Liver (tissue), 9 donors: ENCODE data around the gene ACSM6. TPM values are rescaled to one million over a fixed set of nuclear protein-coding genes. Genes with fewer than 3 reads are reported as not detected.

Source experiments
- DNase-seq: peaks from one replicate; pipeline ENCODE4 v3.0.0-alpha.2; 2017; ENCODE audit warnings: low spot score
- H3K27ac ChIP-seq, 2 donors: one replicate each; pipeline ENCODE4 v1.7.0; 2013; ENCODE audit warnings: inconsistent platforms in 2 of 2, low read length in 2 of 2, control low read depth in 1 of 2, low read depth in 1 of 2, mild to moderate bottlenecking in 1 of 2
- H3K27me3 ChIP-seq, 4 donors: one replicate each; pipeline versions ENCODE4 v1.6.1 to v1.7.0; 2013; ENCODE audit warnings: low read length in 3 of 4, inconsistent platforms in 1 of 4, mild to moderate bottlenecking in 1 of 4, moderate library complexity in 1 of 4; ENCODE audit not compliant: control insufficient read depth in 4 of 4, insufficient read depth in 4 of 4
- H3K36me3 ChIP-seq, 4 donors: one replicate each; pipeline versions ENCODE4 v1.6.1 to v1.7.0; 2013; ENCODE audit warnings: low read length in 3 of 4, mild to moderate bottlenecking in 3 of 4, low read depth in 1 of 4, moderate library complexity in 1 of 4; ENCODE audit not compliant: control insufficient read depth in 4 of 4, insufficient read depth in 3 of 4
- H3K4me1 ChIP-seq, 4 donors: one replicate each; pipeline versions ENCODE4 v1.6.1 to v1.7.0; 2013; ENCODE audit warnings: low read length in 3 of 4, mild to moderate bottlenecking in 3 of 4, moderate library complexity in 1 of 4; ENCODE audit not compliant: control insufficient read depth in 4 of 4, insufficient read depth in 4 of 4
- H3K4me3 ChIP-seq, 3 donors: one replicate each; pipeline versions ENCODE4 v1.6.1 to v1.7.0; 2013; ENCODE audit warnings: low read length in 3 of 3, control low read depth in 1 of 3, low read depth in 1 of 3, mild to moderate bottlenecking in 1 of 3
- H3K9ac ChIP-seq, 2 donors: one replicate each; pipeline ENCODE4 v1.7.0; 2013; ENCODE audit warnings: low read length in 2 of 2, mild to moderate bottlenecking in 2 of 2, moderate library complexity in 2 of 2, control low read depth in 1 of 2, low read depth in 1 of 2
- H3K9me3 ChIP-seq, 4 donors: one replicate each; pipeline versions ENCODE4 v1.6.1 to v1.7.0; 2013; ENCODE audit warnings: low read length in 3 of 4; ENCODE audit not compliant: control insufficient read depth in 4 of 4
- CTCF ChIP-seq: fragments of 150-350 bp; IDR thresholded peaks from 2 replicates; pipeline ENCODE4 v1.5.1; 2017; ENCODE audit warnings: improper control_type of control experiment, low read depth, low read length; ENCODE audit not compliant: missing input control
- EGR1 ChIP-seq, 2 donors: IDR thresholded peaks; 2 replicates each; pipeline ENCODE4 v1.6.1; 2016 to 2018; ENCODE audit warnings: antibody characterized with exemption in 2 of 2, low read depth in 2 of 2
- FOXA1 ChIP-seq: IDR thresholded peaks from 2 replicates; pipeline ENCODE4 v1.6.1; 2016; ENCODE audit warnings: antibody characterized with exemption
- GABPA ChIP-seq, 2 donors: IDR thresholded peaks in 1 of 2; conservative IDR thresholded peaks in 1 of 2; 2 replicates each; pipeline ENCODE4 v1.6.1; 2016; ENCODE audit warnings: antibody characterized with exemption in 2 of 2, mild to moderate bottlenecking in 1 of 2, moderate library complexity in 1 of 2
- HNF4G ChIP-seq: IDR thresholded peaks from 2 replicates; pipeline ENCODE4 v1.6.1; 2016; ENCODE audit warnings: antibody characterized with exemption
- JUND ChIP-seq, 2 donors: IDR thresholded peaks; 2 replicates each; pipeline ENCODE4 v1.6.1; 2016; ENCODE audit warnings: antibody characterized with exemption in 2 of 2
- MAX ChIP-seq: IDR thresholded peaks from 2 replicates; pipeline ENCODE4 v1.6.1; 2016; ENCODE audit warnings: antibody characterized with exemption
- NR2F2 ChIP-seq: IDR thresholded peaks from 2 replicates; pipeline ENCODE4 v1.6.1; 2016; ENCODE audit warnings: antibody characterized with exemption
- RAD21 ChIP-seq, 2 donors: IDR thresholded peaks; 2 replicates each; pipeline ENCODE4 v1.6.1; 2016; ENCODE audit warnings: antibody characterized with exemption in 2 of 2, mild to moderate bottlenecking in 2 of 2
- RXRA ChIP-seq, 2 donors: IDR thresholded peaks; 2 replicates each; pipeline ENCODE4 v1.6.1; 2017 to 2018; ENCODE audit warnings: antibody characterized with exemption in 2 of 2, mild to moderate bottlenecking in 1 of 2
- YY1 ChIP-seq: IDR thresholded peaks from 2 replicates; pipeline ENCODE4 v1.6.1; 2016; ENCODE audit warnings: antibody characterized with exemption, mild to moderate bottlenecking
- ZBTB33 ChIP-seq: IDR thresholded peaks from 2 replicates; pipeline ENCODE4 v1.6.1; 2016; ENCODE audit warnings: antibody characterized with exemption
- WGBS: extraction: QIAGEN DNeasy Blood & Tissue Kit; methylation state at CpG from one replicate; pipeline ENCODE4 v1.1.7; 2013; 5-methylcytosine and 5-hydroxymethylcytosine counted together
- polyA plus RNA-seq, 2 donors: library from polyadenylated mRNA; stranded (reverse) in 1 of 2; unstranded in 1 of 2; fragments of 200-250 nt in 1 of 2; fragments of >200 nt in 1 of 2; fragmentation: Nextera tagmentation in 1 of 2; extraction: Ambion mirVana in 1 of 2; gene quantifications; one replicate each; pipeline versions ENCODE4 v1.2.1 to v1.2.3, GENCODE V29; 2013 to 2015
- total RNA-seq, 2 donors: library from RNA; depleted of rRNA; stranded (reverse); fragments of >200 nt; gene quantifications; one replicate each; pipeline ENCODE4 v1.2.3, GENCODE V29; 2014
- donor health status: healthy.
- donor health status: healthy.
- donor health status: healthy.
- donor health status: healthy.
- donor health status: healthy.

Gene ACSM6
- total and polyA plus RNA-seq, 4 donors, result not detected

GRCh38 chr10:95171336-95171735 is 22.7 kb upstream of the ACSM6 start:
- no peak overlapping the region for H3K4me3 ChIP-seq
- H3K27ac ChIP-seq, result no peak overlapping the region
- H3K9ac ChIP-seq, result no peak overlapping the region
- no peaks in the 10 kb centered on the region for H3K36me3 ChIP-seq
- whole genome bisulfite sequencing, result 58% methylated on average over 3 of the region's 3 CpGs
- DNase-seq, result no peak
- H3K9me3 ChIP-seq, result no peaks in the 10 kb centered on the region
- H3K27me3 ChIP-seq, result no peaks in the 10 kb centered on the region
- TF ChIP-seq FOXA1 (no peak), CTCF (no peak), GABPA (IDR thresholded peaks at IDR 0.05 in 1 of 2, conservative IDR thresholded peaks at IDR 0.05 in 1 of 2) (no peak), JUND (IDR thresholded peaks at IDR 0.05) (no peak), ZBTB33 (no peak), EGR1 (IDR thresholded peaks at IDR 0.05; ENCODE audit: low read depth in 2 of 2) (no peak), RXRA (IDR thresholded peaks at IDR 0.05) (no peak)
- peaks cover 0 to 5% (median 0%) of the 10 kb centered on the region in 4 donors for H3K4me1 ChIP-seq

GRCh38 chr10:95172851-95173250 is 21.2 kb upstream of the ACSM6 start:
- no peaks in the 10 kb centered on the region for H3K36me3 ChIP-seq
- H3K27ac ChIP-seq, result no peak overlapping the region
- H3K9me3 ChIP-seq, result no peaks in the 10 kb centered on the region
- DNase-seq, result no peak
- no peaks in the 10 kb centered on the region for H3K27me3 ChIP-seq
- H3K4me1 ChIP-seq, result peaks cover 2 to 12% (median 3%) of the 10 kb centered on the region in 4 donors
- no peak overlapping the region for H3K9ac ChIP-seq
- WGBS, result 90% methylated on average over 1 of the region's 1 CpG
- TF ChIP-seq ZBTB33 (no peak), GABPA (IDR thresholded peaks at IDR 0.05 in 1 of 2, conservative IDR thresholded peaks at IDR 0.05 in 1 of 2) (no peak), RAD21 (IDR thresholded peaks at IDR 0.05) (no peak), NR2F2 (no peak), MAX (no peak), HNF4G (no peak), YY1 (no peak), FOXA1 (no peak), RXRA (IDR thresholded peaks at IDR 0.05) (no peak), EGR1 (IDR thresholded peaks at IDR 0.05; ENCODE audit: low read depth in 2 of 2) (no peak)
- H3K4me3 ChIP-seq, result no peak overlapping the region

GRCh38 chr10:95176101-95176500 is 17.9 kb upstream of the ACSM6 start:
- Histone ChIP-seq H3K4me3 (no peak overlapping the region), H3K9ac (no peak overlapping the region), H3K27me3 (no peaks in the 10 kb centered on the region), H3K4me1 (peaks cover 2 to 24% (median 14%) of the 10 kb centered on the region in 4 donors), H3K36me3 (no peaks in the 10 kb centered on the region), H3K9me3 (no peaks in the 10 kb centered on the region), H3K27ac (no peak overlapping the region)
- over 99% methylated on average over 2 of the region's 2 CpGs for WGBS
- TF ChIP-seq RAD21 (IDR thresholded peaks at IDR 0.05), result peak; percentile 70 to 72
- no peak for TF ChIP-seq RXRA (IDR thresholded peaks at IDR 0.05)
- peak; percentile 29 for TF ChIP-seq CTCF
- no peak for DNase-seq
